Activated CD8-positive, alpha-beta T cell treated with anti-CD3 and anti-CD28 coated beads for 36 hours (primary cell): Measurements from ENCODE around the gene PGAM5. TPM values are rescaled to one million over a fixed set of nuclear protein-coding genes. Genes with fewer than 3 reads are reported as not detected.

Experiments used
- ATAC-seq: fragments of 200-7000 bp; cut with Tn5 transposase; one replicate; pipeline ENCODE4 v1.10.0; 2021; ENCODE audit warnings: mild to moderate bottlenecking, moderate library complexity
- CTCF ChIA-PET: fragments of 350-600 bp; sonication (Branson Sonifier 250); formaldehyde crosslinking; loops from one replicate; lab custom pipeline; 2021; ENCODE audit warnings: antibody characterized with exemption; lab: Charles Lee
- POLR2A ChIA-PET: fragments of 350-600 bp; sonication (Branson Sonifier 250); formaldehyde crosslinking; loops from one replicate; lab custom pipeline; 2021; ENCODE audit warnings: antibody characterized with exemption; lab: Charles Lee
- DNase-seq: peaks from one replicate; pipeline ENCODE4 v3.0.0-alpha.2; 2020
- H3K27ac Mint-ChIP-seq: one replicate; pipeline ENCODE4 v1.8.0; 2021; ENCODE audit warnings: mild to moderate bottlenecking, mixed read lengths
- H3K27me3 Mint-ChIP-seq: one replicate; pipeline ENCODE4 v1.8.0; 2021; ENCODE audit warnings: mixed read lengths
- H3K36me3 Mint-ChIP-seq: one replicate; pipeline ENCODE4 v1.8.0; 2021; ENCODE audit warnings: low read depth, mixed read lengths
- H3K4me1 Mint-ChIP-seq: one replicate; pipeline ENCODE4 v1.8.0; 2021; ENCODE audit warnings: low read depth, mixed read lengths
- H3K4me3 Mint-ChIP-seq: one replicate; pipeline ENCODE4 v1.8.0; 2021; ENCODE audit warnings: mild to moderate bottlenecking, moderate library complexity, mixed read lengths
- H3K9me3 Mint-ChIP-seq: one replicate; pipeline ENCODE4 v1.8.0; 2021; ENCODE audit warnings: mixed read lengths
- intact Hi-C: fragments of 100-400 bp; cut with micrococcal nuclease; formaldehyde crosslinking; loops from one replicate; pipeline ENCODE4 v1.10.0; 2022
- total RNA-seq, 2 experiments: library from RNA; stranded (reverse); gene quantifications; one replicate each; pipeline ENCODE4 v1.2.3, GENCODE V29; 2021
- TF ChIP-seq, protein P1 (sequence below): fragments of 200-600 bp; IDR thresholded peaks from one replicate; pipeline ENCODE4 v1.8.0; 2022; ENCODE audit warnings: antibody characterized with exemption, mild to moderate bottlenecking

Gene PGAM5
- total RNA-seq, 2 experiments from 2014 or later: 69.6 to 73.2 TPM

DNA sequence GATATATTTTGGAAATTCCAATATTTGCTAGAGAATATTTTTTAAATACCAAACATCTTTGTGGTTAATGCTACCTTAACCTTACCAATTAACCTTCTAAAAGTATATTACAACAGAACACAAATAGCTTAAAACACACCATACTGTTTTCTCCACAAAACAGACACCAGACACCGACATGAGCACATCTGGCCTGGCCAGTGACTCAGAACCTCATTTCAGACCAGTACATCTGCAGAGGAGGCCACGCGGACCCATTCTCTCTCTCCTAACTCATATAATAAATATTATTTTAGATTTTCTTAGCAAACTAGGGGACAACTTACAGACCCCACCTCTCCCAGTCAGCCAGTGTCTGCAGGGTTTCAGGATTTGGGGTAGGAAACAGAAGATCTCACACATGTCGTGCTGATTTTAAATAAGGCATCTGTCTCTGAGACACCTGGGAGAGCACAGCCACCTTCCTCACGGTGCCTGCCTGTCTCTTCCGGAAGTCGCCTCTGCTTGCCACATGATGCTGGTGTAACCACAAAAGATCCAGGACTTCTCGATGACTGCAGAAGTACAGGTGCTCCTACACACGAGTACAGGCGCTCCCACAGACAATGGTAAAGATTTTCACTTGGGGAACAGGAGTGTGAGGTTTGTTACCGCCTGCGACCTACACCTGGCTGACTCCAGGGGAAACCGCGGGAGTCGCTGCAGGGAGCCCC is 60.6 kb downstream of the PGAM5 start:
- CTCF ChIA-PET: interaction anchor here (1.1 kb wide), 1 partner anchor 10 kb away, joined by 3 read pairs; no protein-coding TSS in a partner anchor
- intact Hi-C loops: no loop called here
- Mint-ChIP-seq H3K4me1 (peaks cover 52% of the 10 kb centered on the region), H3K27me3 (no peaks in the 10 kb centered on the region), H3K4me3 (peak overlapping the region; percentile 32), H3K27ac (peak overlapping the region; percentile 78), H3K36me3 (peaks cover 44% of the 10 kb centered on the region), H3K9me3 (no peaks in the 10 kb centered on the region)
- TF ChIP-seq, protein P1, sequence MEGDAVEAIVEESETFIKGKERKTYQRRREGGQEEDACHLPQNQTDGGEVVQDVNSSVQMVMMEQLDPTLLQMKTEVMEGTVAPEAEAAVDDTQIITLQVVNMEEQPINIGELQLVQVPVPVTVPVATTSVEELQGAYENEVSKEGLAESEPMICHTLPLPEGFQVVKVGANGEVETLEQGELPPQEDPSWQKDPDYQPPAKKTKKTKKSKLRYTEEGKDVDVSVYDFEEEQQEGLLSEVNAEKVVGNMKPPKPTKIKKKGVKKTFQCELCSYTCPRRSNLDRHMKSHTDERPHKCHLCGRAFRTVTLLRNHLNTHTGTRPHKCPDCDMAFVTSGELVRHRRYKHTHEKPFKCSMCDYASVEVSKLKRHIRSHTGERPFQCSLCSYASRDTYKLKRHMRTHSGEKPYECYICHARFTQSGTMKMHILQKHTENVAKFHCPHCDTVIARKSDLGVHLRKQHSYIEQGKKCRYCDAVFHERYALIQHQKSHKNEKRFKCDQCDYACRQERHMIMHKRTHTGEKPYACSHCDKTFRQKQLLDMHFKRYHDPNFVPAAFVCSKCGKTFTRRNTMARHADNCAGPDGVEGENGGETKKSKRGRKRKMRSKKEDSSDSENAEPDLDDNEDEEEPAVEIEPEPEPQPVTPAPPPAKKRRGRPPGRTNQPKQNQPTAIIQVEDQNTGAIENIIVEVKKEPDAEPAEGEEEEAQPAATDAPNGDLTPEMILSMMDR: no peak
- DNase-seq (peak; percentile 62), ATAC-seq (peak; percentile 64)
- POLR2A ChIA-PET: interaction anchor here (1.4 kb wide), 1 partner anchor 10 kb away, joined by 12 read pairs; the partner anchor contains the start of gene ANKLE2

Other genes with a start within 250 kb of the PGAM5 start
- 10 to 100 TPM; 41.4 to 48.1 TPM for gene FBRSL1, start 220.7 kb upstream of the PGAM5 start, total RNA-seq
- not detected for gene LRCOL1, start 100.3 kb upstream of the PGAM5 start, total RNA-seq
- gene P2RX2, start 92.1 kb upstream of the PGAM5 start, total RNA-seq: not detected
- gene POLE, start 23.5 kb upstream of the PGAM5 start, total RNA-seq: 100 to 1,000 TPM; 115 to 121 TPM
- 10 to 100 TPM; 14.3 TPM for gene PXMP2, start 23.3 kb upstream of the PGAM5 start, total RNA-seq
- gene ANKLE2, start 51.0 kb downstream of the PGAM5 start, total RNA-seq: 100 to 1,000 TPM; 103 to 108 TPM
- 10 to 100 TPM; 52.2 to 55.6 TPM for gene GOLGA3, start 118.0 kb downstream of the PGAM5 start, total RNA-seq
- 10 to 100 TPM; 40.5 to 51.2 TPM for gene CHFR, start 176.8 kb downstream of the PGAM5 start, total RNA-seq
- 1 to 10 TPM; 6.4 to 6.8 TPM for gene ZNF605, start 245.5 kb downstream of the PGAM5 start, total RNA-seq